ENCODE measurements around the gene KIF26A.

The KIF26A gene

GRCh38 chr14:104228221-104228620 is 89.8 kb downstream of the KIF26A start:
- H3K4me3 ChIP-seq (ENCODE audit: low read depth, low read length): no peak overlapping the region
- no peak overlapping the region for H3K27ac ChIP-seq
- no peak for TF ChIP-seq CTCF (IDR thresholded peaks at IDR 0.05; ENCODE audit: low read depth, low read length, missing control alignments)
- DNase-seq: no peak
- no peaks in the 10 kb centered on the region for H3K36me3 ChIP-seq (replicated peaks)
- no peaks in the 10 kb centered on the region for H3K27me3 ChIP-seq (replicated peaks)
- in situ Hi-C loops (cut with HindIII; ENCODE audit: low pct_ligation_motif_present, low sequenced_read_pairs): no loop called here

GRCh38 chr14:104228716-104229533 is 90.5 kb downstream of the KIF26A start:
- Histone ChIP-seq H3K27ac (no peak overlapping the region), H3K4me3 (ENCODE audit: low read depth, low read length) (no peak overlapping the region), H3K36me3 (replicated peaks) (no peaks in the 10 kb centered on the region), H3K27me3 (replicated peaks) (no peaks in the 10 kb centered on the region)
- no peak for TF ChIP-seq CTCF (IDR thresholded peaks at IDR 0.05; ENCODE audit: low read depth, low read length, missing control alignments)
- in situ Hi-C loops (cut with HindIII; ENCODE audit: low pct_ligation_motif_present, low sequenced_read_pairs): no loop called here
- no peak for DNase-seq

- TF ChIP-seq CTCF (IDR thresholded peaks at IDR 0.05; ENCODE audit: low read depth, low read length, missing control alignments): no peak
- H3K27me3 ChIP-seq (replicated peaks): no peaks in the 10 kb centered on the region
- DNase-seq: no peak
- H3K36me3 ChIP-seq (replicated peaks): no peaks in the 10 kb centered on the region
- H3K27ac ChIP-seq: no peak overlapping the region
- H3K4me3 ChIP-seq (ENCODE audit: low read depth, low read length): no peak overlapping the region
- in situ Hi-C loops (cut with HindIII; ENCODE audit: low pct_ligation_motif_present, low sequenced_read_pairs): no loop called here
These were observed 91.2 kb downstream of the KIF26A start for GRCh38 chr14:104229534-104230055.

GRCh38 chr14:104230119-104230815 is 91.9 kb downstream of the KIF26A start:
- DNase-seq: no peak
- no peaks in the 10 kb centered on the region for H3K27me3 ChIP-seq (replicated peaks)
- TF ChIP-seq CTCF (IDR thresholded peaks at IDR 0.05; ENCODE audit: low read depth, low read length, missing control alignments): no peak
- no peaks in the 10 kb centered on the region for H3K36me3 ChIP-seq (replicated peaks)
- no peak overlapping the region for H3K27ac ChIP-seq
- H3K4me3 ChIP-seq (ENCODE audit: low read depth, low read length): no peak overlapping the region
- in situ Hi-C loops (cut with HindIII; ENCODE audit: low pct_ligation_motif_present, low sequenced_read_pairs): no loop called here

Measured in brain microvascular endothelial cell (primary cell).